SHP77 (cell line): Measurements from ENCODE around the gene RPS6KC1.
"Not testable (repeated sequence)": the region's sequence is repeated elsewhere in the genome, so short reads cannot be mapped to it uniquely, and the experiment has no call there.

Experiments used
- DNase-seq, 2 experiments: peaks; one replicate each; lab custom pipeline; 2025; lab: John Stamatoyannopoulos, UW

The RPS6KC1 gene

DNA sequence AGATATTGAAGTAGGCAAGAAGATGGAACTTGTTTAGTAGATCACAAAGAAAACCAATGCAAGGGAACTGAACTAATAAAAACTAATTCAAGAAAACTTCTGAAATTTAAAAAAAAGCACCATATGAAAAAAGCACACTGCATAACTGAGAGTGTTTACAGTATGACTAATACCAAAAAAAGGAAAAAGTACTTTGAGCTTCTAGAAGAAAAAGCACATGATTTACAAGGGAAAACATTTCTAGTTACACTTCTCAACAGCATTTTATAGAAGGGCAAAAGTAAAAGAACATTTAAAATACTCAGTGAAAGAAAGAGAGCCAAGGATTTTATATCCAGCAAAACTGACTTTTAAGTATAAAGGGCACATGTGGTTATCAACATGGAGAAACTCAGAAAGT is 233.6 kb downstream of the RPS6KC1 start:
- no peak for DNase-seq

DNA sequence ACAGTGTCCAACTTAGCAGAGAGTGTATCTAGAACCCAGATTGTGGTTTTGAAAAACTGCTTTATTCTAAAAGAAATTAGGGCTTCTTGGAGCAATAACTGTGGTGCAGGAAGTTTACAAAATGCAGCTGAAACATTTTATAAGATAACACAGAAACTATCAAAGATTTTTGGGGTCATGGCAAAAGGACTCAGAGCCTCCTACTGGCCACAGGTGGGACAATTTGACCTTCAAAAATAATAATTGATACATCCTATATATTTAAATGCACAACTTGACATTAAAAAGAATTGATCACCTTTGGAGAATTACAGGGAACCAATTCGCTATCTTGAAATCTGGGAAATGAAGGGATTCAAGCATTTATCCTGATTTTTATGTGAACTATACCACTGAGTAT is 235.2 kb downstream of the RPS6KC1 start:
- DNase-seq: no peak

DNA sequence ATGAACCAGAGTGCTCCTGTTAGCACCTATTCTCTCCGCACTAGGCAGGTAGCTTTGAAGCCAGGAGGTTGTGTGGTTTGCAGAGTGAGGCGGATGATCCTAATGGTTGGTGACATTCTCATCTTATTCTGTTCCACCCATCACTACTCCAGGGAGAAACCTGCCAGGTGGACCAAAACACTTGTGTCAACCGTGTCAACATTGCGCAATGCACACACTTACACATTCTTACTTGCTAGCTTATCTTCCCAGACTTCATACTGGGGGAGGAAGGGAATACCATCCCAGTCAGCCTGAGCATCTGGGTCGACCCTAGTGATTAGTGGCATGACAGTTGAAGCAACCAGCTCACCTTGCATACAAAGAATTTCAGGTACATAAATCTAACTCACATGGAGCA is 236.9 kb downstream of the RPS6KC1 start:
- no peak for DNase-seq

DNA sequence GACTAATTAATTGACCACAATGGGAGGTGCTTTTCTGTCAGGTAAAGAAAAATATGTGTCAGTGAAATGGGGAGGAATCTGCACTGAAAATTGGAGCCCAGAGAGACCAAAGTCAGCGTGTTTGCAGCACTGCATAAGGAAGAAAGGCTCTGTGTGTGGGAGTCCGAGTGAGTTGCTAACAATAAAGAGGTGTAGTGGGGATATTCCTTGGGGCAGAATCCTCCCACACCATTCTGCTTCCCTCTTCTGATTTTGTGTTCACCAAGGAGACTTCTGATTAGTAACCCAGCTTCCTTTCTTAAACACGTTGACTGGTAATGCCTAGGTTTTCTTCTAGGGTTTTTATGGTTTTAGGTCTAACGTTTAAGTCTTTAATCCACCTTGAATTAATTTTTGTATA is 240.5 kb downstream of the RPS6KC1 start:
- DNase-seq: no peak

DNA sequence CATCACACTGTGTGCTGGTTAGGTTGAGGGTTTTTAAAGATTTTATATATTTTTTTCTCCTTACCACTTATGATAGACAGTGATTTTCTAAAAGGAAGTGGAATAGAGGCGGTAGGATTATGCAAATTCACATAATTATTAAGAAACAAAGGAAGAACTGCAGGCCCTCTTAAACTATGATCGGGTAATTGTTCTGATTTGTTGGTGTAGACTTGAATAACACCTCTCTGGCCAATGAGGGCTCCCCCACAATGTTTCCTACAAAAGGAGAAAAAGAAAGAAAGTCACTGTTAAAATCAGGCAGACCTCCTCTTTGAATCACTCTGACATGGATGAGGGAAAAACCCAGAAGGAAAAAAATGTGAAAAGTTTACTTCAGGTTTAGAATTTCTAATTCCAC is 241.6 kb downstream of the RPS6KC1 start:
- no peak for DNase-seq

DNA sequence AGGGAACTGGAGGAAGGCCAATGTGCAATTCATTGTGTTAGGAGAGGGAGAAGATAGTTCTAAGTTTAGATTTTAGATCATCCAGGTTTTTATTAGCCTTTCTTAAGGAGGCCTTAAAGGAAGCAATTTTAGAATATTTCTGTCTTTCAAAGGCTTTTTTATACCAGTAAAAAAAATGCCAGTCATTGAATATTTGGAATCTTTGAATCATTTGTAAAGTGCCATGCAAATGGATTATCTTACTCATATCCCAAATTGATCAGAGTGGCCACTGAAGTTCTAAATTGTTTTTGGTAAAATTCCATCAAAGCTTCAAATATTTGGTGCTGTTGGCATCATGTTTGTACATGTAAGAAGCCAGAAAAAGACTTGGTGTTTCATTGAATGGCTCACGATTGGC is 244.8 kb downstream of the RPS6KC1 start:
- no peak for DNase-seq

DNA sequence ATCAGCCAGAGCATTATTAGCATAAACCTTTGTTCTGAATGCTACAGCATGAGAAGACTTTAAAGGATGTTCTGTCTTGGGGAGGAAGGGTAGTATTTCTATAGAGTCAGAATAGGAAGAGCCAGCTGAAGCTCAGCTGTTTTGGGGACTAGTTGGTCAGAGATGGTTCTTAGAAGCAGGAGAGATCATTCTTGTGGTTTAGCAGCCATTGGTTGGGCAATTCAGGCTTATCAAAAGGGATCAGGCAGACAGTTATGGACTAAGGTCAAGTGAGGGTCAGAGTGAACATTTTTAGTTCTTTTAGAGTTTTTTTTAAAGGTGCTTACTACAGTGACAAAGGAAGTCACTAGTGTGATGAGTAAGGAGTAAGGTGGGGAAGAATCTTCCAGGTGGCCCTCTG is 245.5 kb downstream of the RPS6KC1 start:
- DNase-seq: no peak

DNA sequence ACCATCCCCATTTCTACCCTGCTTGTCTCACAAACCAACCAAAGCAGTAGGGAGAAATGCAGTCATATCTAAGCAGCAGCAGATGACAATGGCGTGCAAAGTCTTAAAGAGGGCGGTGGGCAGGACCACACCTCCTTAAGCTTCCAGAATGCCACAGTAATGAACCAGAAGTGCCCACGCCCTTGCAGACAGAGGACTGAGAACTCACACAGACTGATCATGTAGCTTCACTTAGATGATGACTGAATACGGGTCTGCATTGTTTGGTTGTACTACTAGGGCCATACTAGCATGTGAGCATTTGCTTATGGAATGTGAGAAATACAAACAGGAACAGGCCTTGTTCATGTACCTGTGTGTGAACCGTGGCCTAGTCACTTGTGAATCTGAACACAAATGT is 246.0 kb downstream of the RPS6KC1 start:
- no peak for DNase-seq

DNA sequence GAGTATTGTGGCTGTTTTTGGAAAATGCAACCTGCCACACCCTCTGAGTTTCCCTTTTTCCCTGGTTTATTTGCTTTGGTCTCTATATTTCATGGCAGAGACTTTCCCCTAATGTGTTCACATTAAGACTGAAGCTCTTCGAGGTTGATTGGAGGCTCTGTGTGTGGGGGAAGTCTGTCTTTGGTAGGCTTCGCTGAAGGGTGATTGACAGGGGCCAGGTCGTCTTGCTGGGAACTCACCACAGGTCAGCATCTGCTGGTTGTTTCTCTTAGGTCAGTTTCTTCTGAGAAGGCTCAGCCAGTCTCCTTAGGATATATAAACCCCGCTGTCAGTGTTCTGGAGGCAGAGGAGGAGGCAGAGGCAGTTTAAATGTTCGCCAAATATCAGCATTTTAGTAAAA is 249.4 kb downstream of the RPS6KC1 start:
- DNase-seq: no peak

DNA sequence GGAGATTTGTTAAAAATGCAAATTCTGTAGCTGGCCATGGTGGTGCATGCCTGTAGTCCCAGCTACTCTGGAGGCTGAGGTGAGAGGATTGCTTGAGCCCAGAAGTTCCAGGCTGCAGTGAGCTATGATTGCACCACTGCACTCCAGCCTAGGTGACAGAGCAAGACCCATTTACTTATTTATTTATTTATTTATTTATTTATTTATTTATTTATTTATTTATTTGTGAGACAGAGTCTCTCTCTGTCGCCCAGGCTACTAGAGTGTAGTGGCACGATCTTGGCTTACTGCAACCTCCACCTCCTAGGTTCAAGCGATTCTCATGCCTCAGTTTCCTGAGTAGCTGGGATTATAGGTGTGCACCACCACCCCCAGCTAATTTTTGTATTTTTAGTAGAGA is 250.5 kb downstream of the RPS6KC1 start:
- DNase-seq: not testable (repeated sequence)

DNA sequence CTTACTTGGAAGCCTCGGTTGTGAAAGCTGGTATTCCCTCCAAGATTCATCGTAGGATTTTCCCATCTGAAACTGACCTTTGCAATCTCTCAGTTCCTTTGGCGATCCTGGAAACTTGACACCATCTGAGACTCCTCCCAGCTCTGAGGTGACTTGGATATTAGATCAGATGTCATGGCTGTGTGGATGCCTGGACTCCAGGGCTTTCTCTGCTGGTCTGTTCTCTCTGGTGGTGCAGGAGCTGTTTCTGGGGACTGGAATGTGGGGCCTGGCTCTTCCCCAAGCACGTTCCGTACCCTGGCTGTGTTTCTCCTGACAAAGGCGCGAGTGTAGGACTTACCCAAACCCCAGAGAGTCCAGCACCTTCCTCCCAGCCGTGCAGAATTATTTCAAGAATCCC is 252.2 kb downstream of the RPS6KC1 start:
- DNase-seq: no peak

DNA sequence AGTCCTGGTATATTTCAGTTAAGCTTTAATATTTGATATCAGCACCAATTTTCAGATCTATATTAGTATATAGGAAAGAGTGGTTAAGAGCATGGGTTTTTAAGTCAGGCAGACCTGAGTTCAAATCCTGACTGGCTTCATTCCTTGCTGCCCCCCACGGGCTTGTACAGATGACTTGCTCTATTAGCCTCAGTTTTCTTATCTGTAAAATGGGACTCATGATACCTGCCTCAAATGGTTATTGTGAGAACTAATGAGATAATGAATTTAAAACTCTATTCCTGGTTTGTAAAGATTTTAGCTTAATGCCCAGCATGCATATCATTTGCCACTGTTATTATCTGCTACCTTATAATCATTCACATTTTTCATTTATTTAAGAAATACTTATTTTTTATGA is 264.5 kb downstream of the RPS6KC1 start:
- DNase-seq: no peak

DNA sequence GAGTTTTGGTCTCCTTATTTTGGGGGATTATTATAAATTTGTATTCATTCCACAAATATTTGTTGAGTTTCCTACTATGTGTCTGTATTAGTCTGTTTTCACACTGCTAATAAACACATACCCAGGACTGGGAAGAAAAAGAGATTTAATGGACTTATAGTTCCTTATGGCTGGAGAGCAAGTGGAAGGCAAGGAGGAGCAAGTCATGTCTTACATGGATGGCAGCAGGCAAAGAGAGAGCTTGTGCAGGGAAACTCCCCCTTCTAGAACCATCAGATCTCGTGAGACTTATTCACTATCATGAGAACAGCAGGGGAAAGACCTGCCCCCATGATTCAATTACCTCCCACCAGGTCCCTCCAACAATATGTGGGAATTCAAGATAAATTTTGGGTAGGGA is 267.4 kb downstream of the RPS6KC1 start:
- DNase-seq: not testable (repeated sequence)

DNA sequence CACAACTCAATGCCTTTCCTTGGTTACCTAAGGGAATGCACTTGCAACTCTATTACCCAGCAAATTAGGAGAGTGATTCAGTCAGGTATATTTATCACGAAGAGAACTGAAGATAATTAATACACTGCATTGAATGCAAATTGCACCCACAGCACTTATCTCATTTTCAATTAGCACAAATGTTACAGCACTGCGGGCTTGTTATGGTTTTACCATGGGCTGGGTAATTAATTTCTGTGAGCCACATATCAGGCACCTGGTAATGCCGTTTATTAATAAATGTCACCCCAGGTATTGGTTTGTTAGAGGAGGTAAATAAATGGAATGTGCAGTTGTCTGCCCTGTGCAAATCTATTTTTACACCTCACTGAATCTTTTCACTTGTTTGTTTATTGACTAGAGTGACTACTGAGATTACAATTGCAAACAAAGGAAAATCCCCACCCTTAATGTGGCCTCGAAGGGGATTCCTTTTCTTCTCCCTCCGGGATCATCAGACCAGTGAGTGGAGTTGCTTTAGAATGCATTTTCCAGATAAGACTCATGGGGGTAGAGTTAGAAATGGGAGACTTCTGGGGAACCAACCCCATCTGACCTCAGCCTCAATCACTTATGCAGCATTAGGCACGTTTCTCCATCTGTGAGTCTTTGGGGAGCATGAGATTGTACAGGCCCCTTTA is 269.3 kb downstream of the RPS6KC1 start:
- no peak for DNase-seq
